OCI-LY7 (cell line): Measurements from ENCODE around the gene BRK1. TPM values are rescaled to one million over a fixed set of nuclear protein-coding genes. Genes with fewer than 3 reads are reported as not detected.
A peak's percentile ranks its signal among the peaks of the same experiment; 100 is the strongest.
"Not testable (repeated sequence)": the region's sequence is repeated elsewhere in the genome, so short reads cannot be mapped to it uniquely, and the experiment has no call there.

Experiments used
- Bru-seq: library from RNA; stranded (reverse); fragments of 400-500 nt; gene quantifications from one replicate; lab custom pipeline; 2021; lab: Mats Ljungman, UMichigan
- BruChase-seq, 2 experiments: library from RNA; stranded (reverse); fragments of 400-500 nt; gene quantifications; one replicate each; lab custom pipeline; 2021; lab: Mats Ljungman, UMichigan
- BruUV-seq: library from RNA; stranded (reverse); fragments of 400-500 nt; replicated peaks from 2 replicates; lab custom pipeline; 2021; lab: Mats Ljungman, UMichigan
- CTCF ChIA-PET: fragments of 300-600 bp; sonication (Branson Sonifier 250); formaldehyde crosslinking; loops from one replicate; lab custom pipeline; 2022; ENCODE audit warnings: antibody characterized with exemption; ENCODE audit not compliant: unreplicated experiment; lab: Charles Lee
- POLR2A ChIA-PET: fragments of 300-600 bp; sonication (Branson Sonifier 250); formaldehyde crosslinking; loops from one replicate; lab custom pipeline; 2022; ENCODE audit warnings: antibody characterized with exemption; lab: Charles Lee
- DNase-seq: peaks from one replicate; pipeline ENCODE4 v3.0.0-alpha.2; 2015; ENCODE audit warnings: low spot score
- H2AFZ ChIP-seq: fragments of 200-600 bp; sonication (generic), shearing (Covaris generic); 2 replicates; pipeline ENCODE4 v1.6.1; 2014; ENCODE audit warnings: mild to moderate bottlenecking, antibody characterized with exemption, low read length, moderate library complexity
- H3K27ac ChIP-seq: fragments of 200-600 bp; sonication (generic); 2 replicates; pipeline ENCODE4 v1.5.1; 2014; ENCODE audit warnings: mixed run types, low read depth, mild to moderate bottlenecking, moderate library complexity, low read length, inconsistent platforms; ENCODE audit not compliant: poor library complexity, severe bottlenecking
- H3K36me3 ChIP-seq: fragments of 200-600 bp; sonication (generic); 2 replicates; pipeline ENCODE4 v1.6.1; 2014; ENCODE audit warnings: mild to moderate bottlenecking, antibody characterized with exemption, low read length, moderate library complexity, mixed read lengths; ENCODE audit not compliant: insufficient read depth
- H3K4me1 ChIP-seq: fragments of 200-600 bp; sonication (generic); 2 replicates; pipeline ENCODE4 v1.5.1; 2014; ENCODE audit warnings: mild to moderate bottlenecking, low read length; ENCODE audit not compliant: insufficient read depth, poor library complexity, severe bottlenecking
- H3K4me2 ChIP-seq: fragments of 200-600 bp; sonication (generic); 2 replicates; pipeline ENCODE4 v1.6.1; 2014; ENCODE audit warnings: mild to moderate bottlenecking, low read length
- H3K4me3 ChIP-seq: fragments of 200-600 bp; sonication (generic); 2 replicates; pipeline ENCODE4 v1.5.1; 2014; ENCODE audit warnings: mild to moderate bottlenecking, low read depth, low read length; ENCODE audit not compliant: poor library complexity, severe bottlenecking
- H3K79me2 ChIP-seq: fragments of 200-600 bp; sonication (generic); 2 replicates; pipeline ENCODE4 v1.6.1; 2016; ENCODE audit warnings: low read depth, mild to moderate bottlenecking, low read length, moderate library complexity, mixed read lengths; ENCODE audit not compliant: insufficient read depth
- H3K9me2 ChIP-seq: fragments of 200-600 bp; sonication (generic); 2 replicates; pipeline ENCODE4 v1.6.1; 2016; ENCODE audit warnings: mild to moderate bottlenecking, low read length, mixed read lengths; ENCODE audit not compliant: insufficient read depth
- H3K9me3 ChIP-seq: fragments of 200-600 bp; sonication (generic); 2 replicates; pipeline ENCODE4 v1.6.1; 2014; ENCODE audit warnings: mild to moderate bottlenecking, mixed run types, low read length, mixed read lengths
- H4K20me1 ChIP-seq: fragments of 200-600 bp; sonication (generic); 2 replicates; pipeline ENCODE4 v1.6.1; 2014; ENCODE audit warnings: mild to moderate bottlenecking, antibody characterized with exemption, low read length, moderate library complexity, mixed read lengths; ENCODE audit not compliant: insufficient read depth
- EZH2phosphoT487 ChIP-seq: fragments of 200-600 bp; sonication (generic); IDR thresholded peaks from 2 replicates; pipeline ENCODE4 v1.6.1; 2018; ENCODE audit warnings: low read depth, borderline replicate concordance, mild to moderate bottlenecking, mixed run types, antibody characterized with exemption, low read length, moderate library complexity, mixed read lengths
- intact Hi-C: fragments of 100-400 bp; cut with micrococcal nuclease; formaldehyde crosslinking; loops from one replicate; pipeline ENCODE4 v1.10.0; 2022; ENCODE audit not compliant: unreplicated experiment
- long read RNA-seq: library from polyadenylated mRNA; stranded (forward); transcript quantifications from one replicate; pipeline ENCODE4 v2.0.0, GENCODE V29; 2022
- total RNA-seq, 2 experiments: library from RNA; depleted of rRNA in 1 of 2; stranded (reverse); fragments of >200 nt in 1 of 2; shearing (Covaris generic) in 1 of 2; gene quantifications; 2 replicates each; pipeline ENCODE4 v1.2.3, GENCODE V29; 2014 to 2022
- TF ChIP-seq, protein P1 (sequence below): fragments of 200-600 bp; sonication (generic); conservative IDR thresholded peaks from 2 replicates; pipeline ENCODE4 v1.5.1; 2014; ENCODE audit warnings: mild to moderate bottlenecking, antibody characterized with exemption, low read length, moderate library complexity, mixed read lengths

BRK1 gene
- total RNA-seq (2014; rRNA removed; shearing (Covaris generic)) (67.5 and 80.4 TPM in 2 replicates), total RNA-seq (2022) (102 and 105 TPM in 2 replicates), Bru-seq, nascent RNA (percentile 86 among the genes with signal in this experiment), BruChase-seq, experiment 1, labeled RNA remaining after a 6-hour chase (percentile 95 among the genes with signal in this experiment), BruChase-seq, experiment 2, labeled RNA remaining after a 2-hour chase (percentile 91 among the genes with signal in this experiment)
- long read RNA-seq, transcript BRK1-201 (3 exons, 1,233 nt), result major isoform, 78 of 97 reads
- long read RNA-seq, partial matches to known transcripts, result 15 of 97 reads
- long read RNA-seq, other reads (novel, unspliced or antisense), result 4 of 97 reads

DNA sequence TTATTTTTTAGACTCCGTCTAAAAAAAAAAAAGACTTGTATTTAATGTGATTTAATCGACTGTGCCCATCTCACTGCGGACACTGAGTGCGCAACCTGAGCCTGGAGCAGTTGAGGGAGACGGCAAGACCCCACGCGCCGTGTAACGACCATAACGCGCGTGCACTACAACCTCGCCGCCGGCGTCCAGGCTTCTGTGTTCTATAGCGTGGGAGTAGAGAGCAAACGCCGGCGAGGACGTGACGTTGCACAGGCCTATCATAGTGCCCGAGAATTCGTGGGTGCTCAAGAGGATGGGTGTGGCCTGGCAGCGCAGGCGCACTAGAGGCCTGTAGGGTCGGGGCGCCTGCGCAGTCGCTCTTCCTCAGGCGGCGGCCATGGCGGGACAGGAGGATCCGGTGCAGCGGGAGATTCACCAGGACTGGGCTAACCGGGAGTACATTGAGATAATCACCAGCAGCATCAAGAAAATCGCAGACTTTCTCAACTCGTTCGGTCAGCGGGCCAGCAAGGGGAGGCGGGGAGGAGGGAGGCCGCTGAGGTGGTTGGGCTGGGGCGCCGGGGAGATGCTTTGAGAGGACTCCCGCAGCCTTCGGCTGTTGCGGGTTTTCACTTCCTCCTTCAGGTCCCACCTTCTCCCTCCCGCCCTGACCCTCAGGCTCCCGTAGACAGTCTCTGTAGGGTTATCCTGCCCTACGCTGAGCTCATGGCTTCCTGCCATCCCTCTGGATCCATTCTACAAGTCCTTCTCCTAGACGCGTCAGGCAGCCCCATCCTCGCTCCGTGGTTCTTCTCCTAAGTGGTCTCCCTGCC lies at the start of gene BRK1:
Gene BRK1 (plus strand): TSS at position 350 of the 812 bp plus-strand sequence. CDS start 27 bp downstream, at position 377.
- ChIA-PET POLR2A (interaction anchor here (0.5 to 1.6 kb wide), 13 partner anchors 11 to 331 kb away, joined by 3 to 8 read pairs (median 5); no protein-coding TSS in a partner anchor), CTCF (no interaction called here)
- peaks cover 31% of the 10 kb centered on the region for H3K36me3 ChIP-seq
- peak within 1 kb of the TSS; percentile 67; the same call in 1 of the 2 replicates for H2AFZ ChIP-seq
- H3K27ac ChIP-seq, result peak within 1 kb of the TSS; percentile 61
- peak; percentile 98 for DNase-seq
- H3K4me2 ChIP-seq, result peak within 1 kb of the TSS; percentile 94
- peaks cover 14% of the 10 kb centered on the region; the same call in 1 of the 2 replicates for H4K20me1 ChIP-seq
- no peaks in the 10 kb centered on the region for H3K9me2 ChIP-seq
- intact Hi-C loops, result loop anchor here (1.0 to 5.0 kb wide), 2 partner anchors 110 to 207 kb away; partner anchors contain the start of gene SEC13
- BruUV-seq, result no TSS peak
- H3K9me3 ChIP-seq, result no peaks in the 10 kb centered on the region
- peak within 1 kb of the TSS; percentile 97 for H3K4me3 ChIP-seq
- TF ChIP-seq, protein P1, sequence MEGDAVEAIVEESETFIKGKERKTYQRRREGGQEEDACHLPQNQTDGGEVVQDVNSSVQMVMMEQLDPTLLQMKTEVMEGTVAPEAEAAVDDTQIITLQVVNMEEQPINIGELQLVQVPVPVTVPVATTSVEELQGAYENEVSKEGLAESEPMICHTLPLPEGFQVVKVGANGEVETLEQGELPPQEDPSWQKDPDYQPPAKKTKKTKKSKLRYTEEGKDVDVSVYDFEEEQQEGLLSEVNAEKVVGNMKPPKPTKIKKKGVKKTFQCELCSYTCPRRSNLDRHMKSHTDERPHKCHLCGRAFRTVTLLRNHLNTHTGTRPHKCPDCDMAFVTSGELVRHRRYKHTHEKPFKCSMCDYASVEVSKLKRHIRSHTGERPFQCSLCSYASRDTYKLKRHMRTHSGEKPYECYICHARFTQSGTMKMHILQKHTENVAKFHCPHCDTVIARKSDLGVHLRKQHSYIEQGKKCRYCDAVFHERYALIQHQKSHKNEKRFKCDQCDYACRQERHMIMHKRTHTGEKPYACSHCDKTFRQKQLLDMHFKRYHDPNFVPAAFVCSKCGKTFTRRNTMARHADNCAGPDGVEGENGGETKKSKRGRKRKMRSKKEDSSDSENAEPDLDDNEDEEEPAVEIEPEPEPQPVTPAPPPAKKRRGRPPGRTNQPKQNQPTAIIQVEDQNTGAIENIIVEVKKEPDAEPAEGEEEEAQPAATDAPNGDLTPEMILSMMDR, result no peak
- no peak for TF ChIP-seq EZH2phosphoT487
- peaks cover 49% of the 10 kb centered on the region for H3K79me2 ChIP-seq
- peaks cover 20% of the 10 kb centered on the region for H3K4me1 ChIP-seq

DNA sequence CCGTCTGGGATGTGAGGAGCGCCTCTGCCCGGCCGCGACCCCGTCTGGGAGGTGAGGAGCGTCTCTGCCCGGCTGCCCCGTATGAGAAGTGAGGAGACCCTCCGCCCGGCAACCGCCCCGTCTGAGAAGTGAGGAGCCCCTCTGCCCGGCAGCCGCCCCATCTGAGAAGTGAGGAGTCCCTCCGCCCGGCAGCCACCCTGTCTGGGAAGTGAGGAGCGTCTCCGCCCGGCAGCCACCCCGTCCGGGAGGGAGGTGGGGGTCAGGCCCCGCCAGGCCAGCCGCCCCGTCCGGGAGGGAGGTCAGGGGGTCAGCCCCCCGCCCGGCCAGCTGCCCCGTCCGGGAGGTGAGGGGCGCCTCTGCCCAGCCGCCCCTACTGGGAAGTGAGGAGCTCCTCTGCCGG lies 45.4 kb upstream of the BRK1 start:
- peaks cover 77% of the 10 kb centered on the region for H3K36me3 ChIP-seq
- H3K9me2 ChIP-seq, H3K4me1 ChIP-seq, H3K4me2 ChIP-seq, H3K4me3 ChIP-seq, DNase-seq, H4K20me1 ChIP-seq, CTCF ChIA-PET, BruUV-seq, intact Hi-C loops, H2AFZ ChIP-seq, H3K79me2 ChIP-seq, POLR2A ChIA-PET, H3K27ac ChIP-seq: not testable (repeated sequence)
- peaks cover 14% of the 10 kb centered on the region; the same call in 1 of the 2 replicates for H3K9me3 ChIP-seq

DNA sequence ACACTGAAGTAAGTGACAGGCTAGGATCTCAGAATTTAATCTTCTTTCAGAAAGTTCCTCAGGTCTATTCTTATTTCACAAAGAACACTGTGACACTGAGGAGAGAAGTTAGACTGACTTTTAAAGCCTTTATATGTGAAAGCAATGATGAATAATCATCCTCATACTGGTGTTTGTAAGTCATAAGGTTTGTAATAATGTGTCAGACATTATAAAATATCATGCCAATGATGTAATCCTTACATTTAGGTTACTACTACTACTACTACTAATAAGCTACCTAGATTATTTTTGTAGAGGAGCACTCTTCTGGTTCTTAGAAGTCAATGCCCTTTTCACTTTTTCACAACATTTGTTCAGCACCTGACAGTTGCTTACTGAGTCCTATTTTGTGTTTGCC lies 40.8 kb upstream of the BRK1 start:
- no peak overlapping the region for H3K4me3 ChIP-seq
- no peak overlapping the region for H3K27ac ChIP-seq
- H3K79me2 ChIP-seq, result no peaks in the 10 kb centered on the region
- no peaks in the 10 kb centered on the region for H3K4me1 ChIP-seq
- TF ChIP-seq, protein P1, result no peak
- TF ChIP-seq EZH2phosphoT487, result no peak
- no peaks in the 10 kb centered on the region for H3K9me2 ChIP-seq
- no peak overlapping the region for H2AFZ ChIP-seq
- ChIA-PET POLR2A (interaction anchor here (0.6 to 0.8 kb wide), 2 partner anchors 13 to 68 kb away, joined by 3 to 5 read pairs; no protein-coding TSS in a partner anchor), CTCF (no interaction called here)
- H3K4me2 ChIP-seq, result no peak overlapping the region
- no peaks in the 10 kb centered on the region for H4K20me1 ChIP-seq
- intact Hi-C loops, result no loop called here
- BruUV-seq, result no TSS peak
- H3K36me3 ChIP-seq, result peaks cover 76% of the 10 kb centered on the region
- H3K9me3 ChIP-seq, result no peaks in the 10 kb centered on the region
- DNase-seq, result no peak
